C4-2B (cell line): Measurements from ENCODE around the gene SCN2B.

Experiments used
- ZFX ChIP-seq: fragments of 450-650 bp; IDR thresholded peaks from 2 replicates; pipeline ENCODE4 v1.6.1; 2017
- TF ChIP-seq, protein P1 (sequence below): fragments of 450-650 bp; conservative IDR thresholded peaks from 2 replicates; pipeline ENCODE4 v1.5.1; 2017; ENCODE audit warnings: mild to moderate bottlenecking

- TF ChIP-seq, protein P1, sequence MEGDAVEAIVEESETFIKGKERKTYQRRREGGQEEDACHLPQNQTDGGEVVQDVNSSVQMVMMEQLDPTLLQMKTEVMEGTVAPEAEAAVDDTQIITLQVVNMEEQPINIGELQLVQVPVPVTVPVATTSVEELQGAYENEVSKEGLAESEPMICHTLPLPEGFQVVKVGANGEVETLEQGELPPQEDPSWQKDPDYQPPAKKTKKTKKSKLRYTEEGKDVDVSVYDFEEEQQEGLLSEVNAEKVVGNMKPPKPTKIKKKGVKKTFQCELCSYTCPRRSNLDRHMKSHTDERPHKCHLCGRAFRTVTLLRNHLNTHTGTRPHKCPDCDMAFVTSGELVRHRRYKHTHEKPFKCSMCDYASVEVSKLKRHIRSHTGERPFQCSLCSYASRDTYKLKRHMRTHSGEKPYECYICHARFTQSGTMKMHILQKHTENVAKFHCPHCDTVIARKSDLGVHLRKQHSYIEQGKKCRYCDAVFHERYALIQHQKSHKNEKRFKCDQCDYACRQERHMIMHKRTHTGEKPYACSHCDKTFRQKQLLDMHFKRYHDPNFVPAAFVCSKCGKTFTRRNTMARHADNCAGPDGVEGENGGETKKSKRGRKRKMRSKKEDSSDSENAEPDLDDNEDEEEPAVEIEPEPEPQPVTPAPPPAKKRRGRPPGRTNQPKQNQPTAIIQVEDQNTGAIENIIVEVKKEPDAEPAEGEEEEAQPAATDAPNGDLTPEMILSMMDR, result no peak
- no peak for TF ChIP-seq ZFX
These were observed 63.6 kb downstream of the SCN2B start for GRCh38 chr11:118112711-118113430.
